Cardiac fibroblast (primary cell): ENCODE data around the gene ZYG11A.

Experiments used
- DNase-seq, 2 donors: peaks; one replicate each; pipeline versions ENCODE4 v3.0.0 to v3.0.0-alpha.2; 2010; ENCODE audit warnings: low read depth in 2 of 2
- H3K4me3 ChIP-seq, 2 donors: replicated peaks in 1 of 2; 1 replicate in 1 of 2; 2 replicates in 1 of 2; pipeline ENCODE4 v1.5.1; 2011; ENCODE audit warnings: low read depth in 2 of 2, low read length in 2 of 2, mild to moderate bottlenecking in 2 of 2, moderate library complexity in 1 of 2
- CTCF ChIP-seq: IDR thresholded peaks from one replicate; pipeline ENCODE4 v1.5.1; 2011; ENCODE audit warnings: low read depth, mild to moderate bottlenecking, low read length, inconsistent platforms

ZYG11A gene

GRCh38 chr1:52937433-52938182 is 95.0 kb downstream of the ZYG11A start:
- DNase-seq: no peak
- no peak overlapping the region for H3K4me3 ChIP-seq
- TF ChIP-seq CTCF: no peak

- no peak for TF ChIP-seq CTCF
- DNase-seq: no peak
- no peak overlapping the region for H3K4me3 ChIP-seq
Observed at GRCh38 chr1:52938183-52938451, 95.6 kb downstream of the ZYG11A start.

GRCh38 chr1:52943876-52944416 is 101.4 kb downstream of the ZYG11A start:
- TF ChIP-seq CTCF: no peak
- H3K4me3 ChIP-seq: no peak overlapping the region
- no peak for DNase-seq

- no peak for TF ChIP-seq CTCF
- H3K4me3 ChIP-seq: no peak overlapping the region
- no peak for DNase-seq
Observed at GRCh38 chr1:52944566-52944965, 102.0 kb downstream of the ZYG11A start.
